ENCODE data around the gene SAMD3. TPM values are rescaled to one million over a fixed set of nuclear protein-coding genes. Genes with fewer than 3 reads are reported as not detected.
"Not testable (repeated sequence)": the region's sequence is repeated elsewhere in the genome, so short reads cannot be mapped to it uniquely, and the experiment has no call there.

Gene SAMD3
- total and polyA plus RNA-seq, 4 donors: 0.08 to 4.3 (median 1.2) TPM

GRCh38 chr6:130118236-130118635 lies 104.5 kb downstream of the SAMD3 start:
- 98% methylated on average over 6 of the region's 6 CpGs for WGBS

GRCh38 chr6:130117187-130117701 lies 105.5 kb downstream of the SAMD3 start:
- H3K4me3 ChIP-seq (ENCODE audit: low read depth in 1 of 3, low read length in 3 of 3); H3K27ac ChIP-seq (ENCODE audit: low read depth in 1 of 2, low read length in 2 of 2); H3K36me3 ChIP-seq (ENCODE audit: control insufficient read depth in 4 of 4, insufficient read depth in 3 of 4, low read depth in 1 of 4, low read length in 3 of 4); H3K4me1 ChIP-seq (ENCODE audit: control insufficient read depth in 4 of 4, insufficient read depth in 4 of 4, low read length in 3 of 4); DNase-seq (ENCODE audit: low spot score); H3K9me3 ChIP-seq (ENCODE audit: control insufficient read depth in 4 of 4, low read length in 3 of 4); H3K27me3 ChIP-seq (ENCODE audit: control insufficient read depth in 4 of 4, insufficient read depth in 4 of 4, low read length in 3 of 4); H3K9ac ChIP-seq (ENCODE audit: low read depth in 1 of 2, low read length in 2 of 2): not testable (repeated sequence)
- WGBS: over 99% methylated on average over 2 of the region's 4 CpGs

More at GRCh38 chr6:130118236-130118635, 104.5 kb downstream of the SAMD3 start:
- Histone ChIP-seq H3K9me3 (ENCODE audit: control insufficient read depth in 4 of 4, low read length in 3 of 4) (no peaks in the 10 kb centered on the region), H3K4me1 (ENCODE audit: control insufficient read depth in 4 of 4, insufficient read depth in 4 of 4, low read length in 3 of 4) (no peaks in the 10 kb centered on the region), H3K4me3 (ENCODE audit: low read depth in 1 of 3, low read length in 3 of 3) (no peak overlapping the region), H3K9ac (ENCODE audit: low read depth in 1 of 2, low read length in 2 of 2) (no peak overlapping the region), H3K27me3 (ENCODE audit: control insufficient read depth in 4 of 4, insufficient read depth in 4 of 4, low read length in 3 of 4) (no peaks in the 10 kb centered on the region), H3K27ac (ENCODE audit: low read depth in 1 of 2, low read length in 2 of 2) (no peak overlapping the region), H3K36me3 (ENCODE audit: control insufficient read depth in 4 of 4, insufficient read depth in 3 of 4, low read depth in 1 of 4, low read length in 3 of 4) (peaks cover 0 to 2% (median under 1%) of the 10 kb centered on the region in 4 donors)
- no peak for TF ChIP-seq REST (IDR thresholded peaks at IDR 0.05)
- DNase-seq (ENCODE audit: low spot score): no peak

GRCh38 chr6:130116273-130116672 lies 106.5 kb downstream of the SAMD3 start:
- 92% methylated on average over 4 of the region's 4 CpGs for WGBS

More at GRCh38 chr6:130116273-130116672, 106.5 kb downstream of the SAMD3 start:
- Histone ChIP-seq H3K9ac (ENCODE audit: low read depth in 1 of 2, low read length in 2 of 2) (no peak overlapping the region), H3K4me3 (ENCODE audit: low read depth in 1 of 3, low read length in 3 of 3) (no peak overlapping the region), H3K27me3 (ENCODE audit: control insufficient read depth in 4 of 4, insufficient read depth in 4 of 4, low read length in 3 of 4) (no peaks in the 10 kb centered on the region), H3K9me3 (ENCODE audit: control insufficient read depth in 4 of 4, low read length in 3 of 4) (no peaks in the 10 kb centered on the region), H3K36me3 (ENCODE audit: control insufficient read depth in 4 of 4, insufficient read depth in 3 of 4, low read depth in 1 of 4, low read length in 3 of 4) (peaks cover 0 to 2% (median 1%) of the 10 kb centered on the region in 4 donors), H3K4me1 (ENCODE audit: control insufficient read depth in 4 of 4, insufficient read depth in 4 of 4, low read length in 3 of 4) (no peaks in the 10 kb centered on the region), H3K27ac (ENCODE audit: low read depth in 1 of 2, low read length in 2 of 2) (no peak overlapping the region)
- TF ChIP-seq ATF3 (IDR thresholded peaks at IDR 0.05) (no peak), REST (IDR thresholded peaks at IDR 0.05) (no peak), JUND (IDR thresholded peaks at IDR 0.05) (no peak), TAF1 (conservative IDR thresholded peaks at IDR 0.05) (no peak), ZBTB33 (IDR thresholded peaks at IDR 0.05) (no peak), RAD21 (IDR thresholded peaks at IDR 0.05) (no peak)
- no peak for DNase-seq (ENCODE audit: low spot score)
